ENCODE results near the gene UBASH3B.

The UBASH3B gene

GRCh38 chr11:122724520-122724919, 69.0 kb downstream of the UBASH3B start:
- Histone ChIP-seq H3K79me2 (ENCODE audit: low read length) (no peaks in the 10 kb centered on the region), H3K27me3 (replicated peaks; ENCODE audit: insufficient read depth, low read length) (no peaks in the 10 kb centered on the region), H3K4me3 (ENCODE audit: low read length) (no peak overlapping the region), H3K4me1 (ENCODE audit: low read length) (peaks cover 49% of the 10 kb centered on the region), H3K9me2 (replicated peaks; ENCODE audit: insufficient read depth, low read length) (no peaks in the 10 kb centered on the region), H3K9ac (ENCODE audit: low read length) (no peak overlapping the region), H2AFZ (ENCODE audit: low read length) (no peak overlapping the region), H3K9me3 (replicated peaks; ENCODE audit: insufficient read depth, low read length) (no peaks in the 10 kb centered on the region), H3K4me2 (ENCODE audit: low read depth, low read length) (0 out of 2 replicates have a peak overlapping the region, but pooled peaks have one; percentile 16), H3F3A (ENCODE audit: insufficient read depth, low read length) (peaks cover 35% of the 10 kb centered on the region), H3K27ac (ENCODE audit: low read length) (peak overlapping the region; percentile 34; the same call in 1 of the 2 replicates), H4K20me1 (ENCODE audit: insufficient read depth, low read length) (no peaks in the 10 kb centered on the region), H3K36me3 (replicated peaks; ENCODE audit: insufficient read depth, low read length) (no peaks in the 10 kb centered on the region)
- TF ChIP-seq EZH2 (optimal IDR thresholded peaks at IDR 0.05; ENCODE audit: low read depth, low read length): no peak
- no peak for TF ChIP-seq EZH2phosphoT487 (IDR thresholded peaks at IDR 0.05; ENCODE audit: low read length)
- no peak for TF ChIP-seq CTCF (IDR thresholded peaks at IDR 0.05; ENCODE audit: low read length)
- no peak for DNase-seq

GRCh38 chr11:122726028-122726427, 70.5 kb downstream of the UBASH3B start:
- TF ChIP-seq EZH2phosphoT487 (IDR thresholded peaks at IDR 0.05; ENCODE audit: low read length) (no peak), CTCF (IDR thresholded peaks at IDR 0.05; ENCODE audit: low read length) (no peak), EZH2 (optimal IDR thresholded peaks at IDR 0.05; ENCODE audit: low read depth, low read length) (no peak)
- H3K27me3 ChIP-seq (replicated peaks; ENCODE audit: insufficient read depth, low read length): no peaks in the 10 kb centered on the region
- no peaks in the 10 kb centered on the region for H3K9me3 ChIP-seq (replicated peaks; ENCODE audit: insufficient read depth, low read length)
- no peak overlapping the region for H3K4me3 ChIP-seq (ENCODE audit: low read length)
- peak overlapping the region; percentile 84; the same call in 1 of the 2 replicates for H3K9ac ChIP-seq (ENCODE audit: low read length)
- peak overlapping the region; percentile 99 for H3K27ac ChIP-seq (ENCODE audit: low read length)
- H4K20me1 ChIP-seq (ENCODE audit: insufficient read depth, low read length): no peaks in the 10 kb centered on the region
- peaks cover 52% of the 10 kb centered on the region for H3K4me1 ChIP-seq (ENCODE audit: low read length)
- H3K79me2 ChIP-seq (ENCODE audit: low read length): no peaks in the 10 kb centered on the region
- peaks cover 35% of the 10 kb centered on the region for H3F3A ChIP-seq (ENCODE audit: insufficient read depth, low read length)
- H2AFZ ChIP-seq (ENCODE audit: low read length): no peak overlapping the region
- no peaks in the 10 kb centered on the region for H3K36me3 ChIP-seq (replicated peaks; ENCODE audit: insufficient read depth, low read length)
- DNase-seq: no peak
- H3K4me2 ChIP-seq (ENCODE audit: low read depth, low read length): peak overlapping the region; percentile 94; the same call in 1 of the 2 replicates
- no peaks in the 10 kb centered on the region for H3K9me2 ChIP-seq (replicated peaks; ENCODE audit: insufficient read depth, low read length)

GRCh38 chr11:122727101-122727929, 71.8 kb downstream of the UBASH3B start:
- DNase-seq: peak; percentile 90
- peak overlapping the region; percentile 67 for H2AFZ ChIP-seq (ENCODE audit: low read length)
- H3K36me3 ChIP-seq (replicated peaks; ENCODE audit: insufficient read depth, low read length): no peaks in the 10 kb centered on the region
- peak overlapping the region; percentile 99 for H3K27ac ChIP-seq (ENCODE audit: low read length)
- H3K4me2 ChIP-seq (ENCODE audit: low read depth, low read length): peak overlapping the region; percentile 94
- H3K9ac ChIP-seq (ENCODE audit: low read length): peak overlapping the region; percentile 84
- H4K20me1 ChIP-seq (ENCODE audit: insufficient read depth, low read length): no peaks in the 10 kb centered on the region
- no peaks in the 10 kb centered on the region for H3K9me2 ChIP-seq (replicated peaks; ENCODE audit: insufficient read depth, low read length)
- peaks cover 65% of the 10 kb centered on the region for H3K4me1 ChIP-seq (ENCODE audit: low read length)
- peaks cover 44% of the 10 kb centered on the region for H3F3A ChIP-seq (ENCODE audit: insufficient read depth, low read length)
- H3K27me3 ChIP-seq (replicated peaks; ENCODE audit: insufficient read depth, low read length): no peaks in the 10 kb centered on the region
- H3K9me3 ChIP-seq (replicated peaks; ENCODE audit: insufficient read depth, low read length): no peaks in the 10 kb centered on the region
- TF ChIP-seq EZH2 (optimal IDR thresholded peaks at IDR 0.05; ENCODE audit: low read depth, low read length) (no peak), EZH2phosphoT487 (IDR thresholded peaks at IDR 0.05; ENCODE audit: low read length) (no peak), CTCF (IDR thresholded peaks at IDR 0.05; ENCODE audit: low read length) (no peak)
- H3K4me3 ChIP-seq (ENCODE audit: low read length): peak overlapping the region; percentile 52
- no peaks in the 10 kb centered on the region for H3K79me2 ChIP-seq (ENCODE audit: low read length)

All from MM.1S (cell line).